ENCODE measurements around the gene LHX6. TPM values are rescaled to one million over a fixed set of nuclear protein-coding genes. Genes with fewer than 3 reads are reported as not detected.
A peak's percentile ranks its signal among the peaks of the same experiment; 100 is the strongest.

Gene LHX6
- total RNA-seq, 1 donor: not detected

DNA sequence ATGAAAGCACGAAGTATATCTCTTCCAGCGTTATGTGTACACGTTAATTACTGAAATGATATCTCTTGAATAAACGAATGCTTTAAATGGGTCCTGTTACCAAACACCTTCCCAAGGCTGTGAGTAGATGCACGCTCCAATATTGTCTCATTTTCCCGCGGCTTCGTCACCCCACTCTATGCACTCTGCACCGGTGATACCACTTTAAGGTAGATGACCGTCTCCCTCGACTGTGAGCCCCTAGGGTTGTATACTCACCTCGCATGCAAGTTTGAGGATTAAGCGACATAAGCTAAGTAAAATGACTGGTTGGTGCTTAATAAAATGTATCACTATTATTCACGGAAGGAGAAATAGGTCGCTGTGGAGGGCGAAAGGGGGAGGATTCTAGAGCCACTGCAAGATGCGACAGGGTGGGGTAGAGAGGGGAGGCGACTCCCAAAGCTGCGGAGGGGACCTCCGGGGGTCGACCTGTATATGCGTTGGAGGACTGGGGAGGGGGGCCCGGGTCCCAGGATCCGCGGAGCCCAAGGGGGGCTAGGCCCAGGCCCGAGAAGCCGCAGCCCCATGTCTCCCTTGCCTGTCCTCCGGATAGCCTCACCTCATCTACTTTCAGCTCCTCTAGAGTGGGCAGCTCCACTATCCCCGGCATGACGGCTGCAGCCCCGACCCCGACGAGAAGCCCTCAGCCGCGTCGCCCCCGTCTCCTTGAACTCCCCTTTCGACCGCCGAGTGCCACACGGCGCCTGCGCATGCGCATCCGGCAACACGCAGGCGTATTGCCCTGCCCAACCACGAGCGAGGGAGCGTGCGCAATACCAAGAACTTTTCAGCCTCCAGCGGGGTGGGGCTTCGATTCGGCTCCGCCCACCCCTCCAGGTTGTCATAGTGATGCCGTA lies 69.5 kb downstream of the LHX6 start, which contains the start of the genes MORN5 and NDUFA8:
Gene MORN5, plus strand, starts transcription at position 883 of the 899 bp plus-strand sequence. CDS start 65 bp downstream, outside the sequence.
Gene NDUFA8, minus strand, starts transcription at position 754 of the 899 bp plus-strand sequence. Its CDS starts 102 bp downstream, at position 652.
- peak; percentile 96 for DNase-seq (ENCODE audit: low read depth)
- H3K4me3 ChIP-seq (ENCODE audit: low read depth, low read length): peak within 1 kb of the TSS; percentile 99
- TF ChIP-seq, protein P1, sequence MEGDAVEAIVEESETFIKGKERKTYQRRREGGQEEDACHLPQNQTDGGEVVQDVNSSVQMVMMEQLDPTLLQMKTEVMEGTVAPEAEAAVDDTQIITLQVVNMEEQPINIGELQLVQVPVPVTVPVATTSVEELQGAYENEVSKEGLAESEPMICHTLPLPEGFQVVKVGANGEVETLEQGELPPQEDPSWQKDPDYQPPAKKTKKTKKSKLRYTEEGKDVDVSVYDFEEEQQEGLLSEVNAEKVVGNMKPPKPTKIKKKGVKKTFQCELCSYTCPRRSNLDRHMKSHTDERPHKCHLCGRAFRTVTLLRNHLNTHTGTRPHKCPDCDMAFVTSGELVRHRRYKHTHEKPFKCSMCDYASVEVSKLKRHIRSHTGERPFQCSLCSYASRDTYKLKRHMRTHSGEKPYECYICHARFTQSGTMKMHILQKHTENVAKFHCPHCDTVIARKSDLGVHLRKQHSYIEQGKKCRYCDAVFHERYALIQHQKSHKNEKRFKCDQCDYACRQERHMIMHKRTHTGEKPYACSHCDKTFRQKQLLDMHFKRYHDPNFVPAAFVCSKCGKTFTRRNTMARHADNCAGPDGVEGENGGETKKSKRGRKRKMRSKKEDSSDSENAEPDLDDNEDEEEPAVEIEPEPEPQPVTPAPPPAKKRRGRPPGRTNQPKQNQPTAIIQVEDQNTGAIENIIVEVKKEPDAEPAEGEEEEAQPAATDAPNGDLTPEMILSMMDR (IDR thresholded peaks at IDR 0.05; ENCODE audit: insufficient read depth, low read depth, low read length): no peak

DNA sequence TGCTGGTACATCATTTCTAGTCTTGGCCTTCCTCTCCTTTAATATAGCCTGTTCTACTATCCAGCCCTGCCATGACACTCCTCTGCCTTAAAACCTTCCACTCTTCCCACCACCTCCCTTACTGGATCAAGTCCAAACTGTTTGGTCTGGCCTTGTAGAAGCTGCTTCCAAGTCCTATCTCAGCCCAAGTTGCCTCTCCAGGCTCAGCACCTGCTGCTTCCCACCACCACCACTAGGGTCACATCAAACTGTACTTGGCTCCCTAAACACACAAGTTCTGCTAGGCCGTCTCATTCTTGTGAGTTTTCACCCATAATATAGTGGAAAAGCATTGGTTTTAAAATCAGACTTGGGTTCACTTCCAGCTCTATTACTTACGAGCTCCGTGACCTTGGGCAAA lies 70.6 kb downstream of the LHX6 start:
- no peak overlapping the region for H3K4me3 ChIP-seq (ENCODE audit: low read depth, low read length)

DNA sequence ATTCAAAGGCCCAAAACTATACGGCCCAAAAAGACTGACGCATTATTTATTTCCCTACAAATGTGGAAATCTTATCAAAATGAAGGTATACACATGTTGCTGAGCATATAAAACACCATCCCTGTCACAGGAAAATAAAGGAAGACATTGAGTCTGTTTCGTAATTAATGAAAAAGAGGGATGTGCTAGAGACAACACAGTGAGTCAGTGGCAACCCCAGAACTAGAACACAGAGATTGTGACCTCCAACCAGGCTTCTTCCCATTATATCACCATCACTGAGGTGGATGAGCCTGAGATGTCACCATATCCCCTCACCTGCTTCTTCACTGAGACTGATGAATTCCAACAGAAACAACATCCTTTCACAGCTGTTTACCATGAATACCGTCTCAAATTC lies 73.0 kb downstream of the LHX6 start:
- TF ChIP-seq, protein P1 (IDR thresholded peaks at IDR 0.05; ENCODE audit: insufficient read depth, low read depth, low read length): no peak
- no peak for DNase-seq (ENCODE audit: low read depth)
- no peak overlapping the region for H3K4me3 ChIP-seq (ENCODE audit: low read depth, low read length)

More for the DNA sequence above, 70.6 kb downstream of the LHX6 start:
- TF ChIP-seq, protein P1 (IDR thresholded peaks at IDR 0.05; ENCODE audit: insufficient read depth, low read depth, low read length): peak; percentile 63
- DNase-seq (ENCODE audit: low read depth): peak; percentile 34

Other genes starting within 250 kb of the LHX6 start
- gene TTLL11, start 135.6 kb downstream of the LHX6 start, total RNA-seq: 4.3 and 4.8 TPM in 2 replicates
- 25.0 and 27.4 TPM in 2 replicates for gene NDUFA8, start 69.2 kb downstream of the LHX6 start, total RNA-seq
- not detected in 2 replicates for gene MORN5, start 69.0 kb downstream of the LHX6 start, total RNA-seq
- gene RBM18, start 35.9 kb upstream of the LHX6 start, total RNA-seq: 9.3 and 11.2 TPM in 2 replicates
- gene MRRF, start 35.9 kb upstream of the LHX6 start, total RNA-seq: 26.4 and 29.4 TPM in 2 replicates
- gene PTGS1, start 142.1 kb upstream of the LHX6 start, total RNA-seq: 10.4 and 32.9 TPM in 2 replicates
- gene OR1J1, start 249.0 kb upstream of the LHX6 start, total RNA-seq: not detected in 2 replicates